ENCODE data around the gene KCNK3. TPM values are rescaled to one million over a fixed set of nuclear protein-coding genes. Genes with fewer than 3 reads are reported as not detected.

Gene KCNK3
- total and polyA plus RNA-seq, 2 of the 13 experiments (the other 11 are each of a cell fraction or from before 2014, with no cell fraction given), result not detected

DNA sequence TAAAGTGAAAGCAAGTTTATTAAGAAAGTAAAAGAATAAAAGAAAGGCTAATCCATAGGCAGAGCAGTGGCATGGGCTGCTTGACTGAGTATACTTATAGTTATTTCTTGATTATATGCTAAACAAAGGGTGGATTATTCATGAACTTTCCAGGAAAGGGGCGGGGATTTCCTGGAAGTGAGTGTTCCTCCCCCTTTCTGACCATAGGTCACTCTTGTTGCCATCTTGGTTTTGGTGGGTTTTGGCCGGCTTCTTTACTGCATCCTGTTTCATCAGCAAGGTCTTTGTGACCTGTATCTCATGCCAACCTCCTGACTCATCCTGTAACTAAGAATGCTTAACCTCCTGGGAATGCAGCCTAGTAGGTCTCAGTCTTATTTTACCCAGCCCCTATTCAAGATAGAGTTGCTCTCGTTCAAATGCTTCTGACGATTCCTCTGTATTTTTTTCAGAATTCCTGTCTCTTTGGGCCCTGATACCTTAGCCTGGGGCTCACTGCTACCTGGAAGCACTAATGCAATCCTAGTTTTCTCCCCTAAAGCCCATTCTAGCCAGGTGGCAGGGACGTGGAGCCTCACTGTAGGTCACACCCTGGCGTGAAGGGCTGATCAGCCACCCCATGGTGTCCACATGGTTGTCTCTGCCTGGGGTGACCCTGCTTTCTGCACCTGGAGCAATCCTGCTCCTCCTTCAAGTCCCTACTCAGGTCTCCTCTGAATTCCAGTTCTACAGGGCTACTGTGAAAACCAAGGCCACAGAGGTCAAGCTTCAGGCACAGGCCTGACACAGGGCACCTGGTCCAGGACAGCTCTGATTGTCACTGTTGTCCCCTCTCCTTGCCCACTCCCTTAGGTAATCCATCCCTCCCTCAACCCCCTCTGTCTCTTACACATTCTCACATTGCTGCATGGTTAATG is 65.6 kb downstream of the KCNK3 start (continued):
- TF ChIP-seq, protein P1, sequence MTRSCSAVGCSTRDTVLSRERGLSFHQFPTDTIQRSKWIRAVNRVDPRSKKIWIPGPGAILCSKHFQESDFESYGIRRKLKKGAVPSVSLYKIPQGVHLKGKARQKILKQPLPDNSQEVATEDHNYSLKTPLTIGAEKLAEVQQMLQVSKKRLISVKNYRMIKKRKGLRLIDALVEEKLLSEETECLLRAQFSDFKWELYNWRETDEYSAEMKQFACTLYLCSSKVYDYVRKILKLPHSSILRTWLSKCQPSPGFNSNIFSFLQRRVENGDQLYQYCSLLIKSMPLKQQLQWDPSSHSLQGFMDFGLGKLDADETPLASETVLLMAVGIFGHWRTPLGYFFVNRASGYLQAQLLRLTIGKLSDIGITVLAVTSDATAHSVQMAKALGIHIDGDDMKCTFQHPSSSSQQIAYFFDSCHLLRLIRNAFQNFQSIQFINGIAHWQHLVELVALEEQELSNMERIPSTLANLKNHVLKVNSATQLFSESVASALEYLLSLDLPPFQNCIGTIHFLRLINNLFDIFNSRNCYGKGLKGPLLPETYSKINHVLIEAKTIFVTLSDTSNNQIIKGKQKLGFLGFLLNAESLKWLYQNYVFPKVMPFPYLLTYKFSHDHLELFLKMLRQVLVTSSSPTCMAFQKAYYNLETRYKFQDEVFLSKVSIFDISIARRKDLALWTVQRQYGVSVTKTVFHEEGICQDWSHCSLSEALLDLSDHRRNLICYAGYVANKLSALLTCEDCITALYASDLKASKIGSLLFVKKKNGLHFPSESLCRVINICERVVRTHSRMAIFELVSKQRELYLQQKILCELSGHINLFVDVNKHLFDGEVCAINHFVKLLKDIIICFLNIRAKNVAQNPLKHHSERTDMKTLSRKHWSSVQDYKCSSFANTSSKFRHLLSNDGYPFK (CRISPR knock-in tag; IDR thresholded peaks at IDR 0.05; ENCODE audit: borderline replicate concordance), result no peak
- TF ChIP-seq ZUFSP (CRISPR knock-in tag; IDR thresholded peaks at IDR 0.05; ENCODE audit: borderline replicate concordance) (no peak), HOMEZ (CRISPR knock-in tag; IDR thresholded peaks at IDR 0.05; ENCODE audit: low read depth) (no peak), SP4 (CRISPR knock-in tag; IDR thresholded peaks at IDR 0.05) (no peak), ZFP37 (CRISPR knock-in tag; IDR thresholded peaks at IDR 0.05; ENCODE audit: borderline replicate concordance) (no peak), TCF7 (IDR thresholded peaks at IDR 0.05; ENCODE audit: low read depth) (no peak), PRDM4 (CRISPR knock-in tag; IDR thresholded peaks at IDR 0.05; ENCODE audit: borderline replicate concordance) (no peak), RBM22 (optimal IDR thresholded peaks at IDR 0.05; ENCODE audit: low read length) (no peak), PRPF4 (IDR thresholded peaks at IDR 0.05; ENCODE audit: low read depth, low read length, poor library complexity, severe bottlenecking) (no peak), ZNF576 (CRISPR knock-in tag; IDR thresholded peaks at IDR 0.05) (no peak), SMC3 (IDR thresholded peaks at IDR 0.05; ENCODE audit: low read length) (no peak)
- TF ChIP-seq, protein P2, sequence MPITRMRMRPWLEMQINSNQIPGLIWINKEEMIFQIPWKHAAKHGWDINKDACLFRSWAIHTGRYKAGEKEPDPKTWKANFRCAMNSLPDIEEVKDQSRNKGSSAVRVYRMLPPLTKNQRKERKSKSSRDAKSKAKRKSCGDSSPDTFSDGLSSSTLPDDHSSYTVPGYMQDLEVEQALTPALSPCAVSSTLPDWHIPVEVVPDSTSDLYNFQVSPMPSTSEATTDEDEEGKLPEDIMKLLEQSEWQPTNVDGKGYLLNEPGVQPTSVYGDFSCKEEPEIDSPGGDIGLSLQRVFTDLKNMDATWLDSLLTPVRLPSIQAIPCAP (CRISPR knock-in tag; IDR thresholded peaks at IDR 0.05; ENCODE audit: low read depth), result no peak
- TF ChIP-seq, protein P3, sequence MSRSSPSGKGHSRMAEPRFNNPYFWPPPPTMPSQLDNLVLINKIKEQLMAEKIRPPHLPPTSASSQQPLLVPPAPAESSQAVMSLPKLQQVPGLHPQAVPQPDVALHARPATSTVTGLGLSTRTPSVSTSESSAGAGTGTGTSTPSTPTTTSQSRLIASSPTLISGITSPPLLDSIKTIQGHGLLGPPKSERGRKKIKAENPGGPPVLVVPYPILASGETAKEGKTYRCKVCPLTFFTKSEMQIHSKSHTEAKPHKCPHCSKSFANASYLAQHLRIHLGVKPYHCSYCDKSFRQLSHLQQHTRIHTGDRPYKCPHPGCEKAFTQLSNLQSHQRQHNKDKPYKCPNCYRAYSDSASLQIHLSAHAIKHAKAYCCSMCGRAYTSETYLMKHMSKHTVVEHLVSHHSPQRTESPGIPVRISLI (CRISPR knock-in tag; IDR thresholded peaks at IDR 0.05; ENCODE audit: borderline replicate concordance), result no peak
- TF ChIP-seq, protein P4, sequence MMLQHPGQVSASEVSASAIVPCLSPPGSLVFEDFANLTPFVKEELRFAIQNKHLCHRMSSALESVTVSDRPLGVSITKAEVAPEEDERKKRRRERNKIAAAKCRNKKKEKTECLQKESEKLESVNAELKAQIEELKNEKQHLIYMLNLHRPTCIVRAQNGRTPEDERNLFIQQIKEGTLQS (CRISPR knock-in tag; IDR thresholded peaks at IDR 0.05), result peak; percentile 95
- TF ChIP-seq, protein P5, sequence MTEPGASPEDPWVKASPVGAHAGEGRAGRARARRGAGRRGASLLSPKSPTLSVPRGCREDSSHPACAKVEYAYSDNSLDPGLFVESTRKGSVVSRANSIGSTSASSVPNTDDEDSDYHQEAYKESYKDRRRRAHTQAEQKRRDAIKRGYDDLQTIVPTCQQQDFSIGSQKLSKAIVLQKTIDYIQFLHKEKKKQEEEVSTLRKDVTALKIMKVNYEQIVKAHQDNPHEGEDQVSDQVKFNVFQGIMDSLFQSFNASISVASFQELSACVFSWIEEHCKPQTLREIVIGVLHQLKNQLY (CRISPR knock-in tag; IDR thresholded peaks at IDR 0.05), result no peak

Measured in HepG2 (cell line).